ENCODE measurements around the gene OR1D5.
"Not testable (repeated sequence)": the region's sequence is repeated elsewhere in the genome, so short reads cannot be mapped to it uniquely, and the experiment has no call there.

Gene OR1D5

DNA sequence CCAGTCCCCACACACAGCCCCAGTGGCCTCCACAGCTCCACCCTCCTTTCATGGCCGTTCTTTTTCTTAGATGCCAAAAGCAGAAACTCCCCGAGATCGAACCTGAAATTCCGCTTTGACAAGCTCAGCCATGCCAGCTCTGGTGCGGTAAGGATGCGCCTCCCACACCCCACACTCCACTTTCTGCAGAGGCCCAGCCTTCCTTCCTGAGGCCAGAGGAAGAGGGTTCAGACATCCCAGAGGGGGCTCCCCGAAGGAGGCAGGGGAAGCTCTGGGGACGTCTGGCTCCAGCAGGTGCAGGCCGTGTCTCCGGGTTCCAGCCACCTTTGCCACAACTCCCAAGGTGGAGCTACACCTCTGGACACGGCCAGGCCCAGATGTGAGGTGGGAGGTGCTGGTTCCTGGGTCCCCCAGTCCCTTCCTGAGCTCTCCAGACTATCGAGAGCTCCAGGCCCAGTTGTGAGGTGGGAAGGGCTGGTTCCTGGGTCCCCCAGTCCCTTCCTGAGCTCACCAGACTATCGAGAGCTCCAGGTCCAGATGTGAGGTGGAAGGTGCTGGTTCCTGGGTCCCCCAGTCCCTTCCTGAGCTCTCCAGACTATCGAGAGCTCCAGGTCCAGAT, 32.4 kb downstream of the OR1D5 start:
- H3K4me3 ChIP-seq (ENCODE audit: low read length); H3K27ac ChIP-seq (ENCODE audit: low read depth, low read length); H3K9me3 ChIP-seq (ENCODE audit: insufficient read depth, low read depth, low read length); H3K9ac ChIP-seq (ENCODE audit: low read depth, low read length); H3K27me3 ChIP-seq (ENCODE audit: insufficient read depth, low read length); H3K4me1 ChIP-seq (ENCODE audit: insufficient read depth, low read length): not testable (repeated sequence)
- peaks cover 41% of the 10 kb centered on the region for H3K36me3 ChIP-seq (ENCODE audit: insufficient read depth, low read length)
- 96% methylated on average over 14 of the region's 14 CpGs for WGBS

DNA sequence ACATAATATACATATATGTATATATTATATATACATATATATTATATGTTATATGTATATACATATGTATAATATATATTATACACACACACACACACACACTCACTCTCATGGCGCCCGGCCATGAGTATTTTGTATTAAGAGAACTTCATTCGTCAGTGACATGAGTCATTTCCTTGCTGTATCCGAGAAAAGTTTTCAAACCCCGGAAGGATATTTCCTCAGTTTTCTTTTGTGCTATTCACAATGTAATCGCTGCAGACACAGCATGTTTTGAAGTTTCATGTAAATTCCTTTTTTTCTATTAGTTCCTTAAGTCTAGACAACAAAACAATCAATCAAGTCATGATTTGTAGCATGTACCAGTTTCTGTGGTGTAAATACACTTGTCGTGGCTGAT, 33.3 kb downstream of the OR1D5 start:
- peaks cover 41% of the 10 kb centered on the region for H3K36me3 ChIP-seq (ENCODE audit: insufficient read depth, low read length)

GRCh38 chr17:3029213-3029913, 34.0 kb downstream of the OR1D5 start:
- Histone ChIP-seq H3K4me1 (ENCODE audit: insufficient read depth, low read length) (no peaks in the 10 kb centered on the region), H3K36me3 (ENCODE audit: insufficient read depth, low read length) (peaks cover 43% of the 10 kb centered on the region), H3K9me3 (ENCODE audit: insufficient read depth, low read depth, low read length) (no peaks in the 10 kb centered on the region), H3K27ac (ENCODE audit: low read depth, low read length) (no peak overlapping the region), H3K9ac (ENCODE audit: low read depth, low read length) (no peak overlapping the region), H3K27me3 (ENCODE audit: insufficient read depth, low read length) (no peaks in the 10 kb centered on the region), H3K4me3 (ENCODE audit: low read length) (no peak overlapping the region)
- WGBS = 90% methylated on average over 19 of the region's 19 CpGs

More for the DNA sequence above, 33.3 kb downstream of the OR1D5 start:
- WGBS = 98% methylated on average over 7 of the region's 7 CpGs
- Histone ChIP-seq H3K9me3 (ENCODE audit: insufficient read depth, low read depth, low read length) (no peaks in the 10 kb centered on the region), H3K9ac (ENCODE audit: low read depth, low read length) (no peak overlapping the region), H3K27me3 (ENCODE audit: insufficient read depth, low read length) (no peaks in the 10 kb centered on the region), H3K4me3 (ENCODE audit: low read length) (no peak overlapping the region), H3K27ac (ENCODE audit: low read depth, low read length) (no peak overlapping the region), H3K4me1 (ENCODE audit: insufficient read depth, low read length) (no peaks in the 10 kb centered on the region)

GRCh38 chr17:3027786-3028532, 35.4 kb downstream of the OR1D5 start:
- Histone ChIP-seq H3K36me3 (ENCODE audit: insufficient read depth, low read length) (peaks cover 53% of the 10 kb centered on the region), H3K9me3 (ENCODE audit: insufficient read depth, low read depth, low read length) (peaks cover 4% of the 10 kb centered on the region; the same call in 1 of the 2 replicates), H3K27me3 (ENCODE audit: insufficient read depth, low read length) (no peaks in the 10 kb centered on the region), H3K9ac (ENCODE audit: low read depth, low read length) (no peak overlapping the region), H3K27ac (ENCODE audit: low read depth, low read length) (no peak overlapping the region), H3K4me1 (ENCODE audit: insufficient read depth, low read length) (no peaks in the 10 kb centered on the region), H3K4me3 (ENCODE audit: low read length) (no peak overlapping the region)
- 90% methylated on average over 18 of the region's 18 CpGs for WGBS

DNA sequence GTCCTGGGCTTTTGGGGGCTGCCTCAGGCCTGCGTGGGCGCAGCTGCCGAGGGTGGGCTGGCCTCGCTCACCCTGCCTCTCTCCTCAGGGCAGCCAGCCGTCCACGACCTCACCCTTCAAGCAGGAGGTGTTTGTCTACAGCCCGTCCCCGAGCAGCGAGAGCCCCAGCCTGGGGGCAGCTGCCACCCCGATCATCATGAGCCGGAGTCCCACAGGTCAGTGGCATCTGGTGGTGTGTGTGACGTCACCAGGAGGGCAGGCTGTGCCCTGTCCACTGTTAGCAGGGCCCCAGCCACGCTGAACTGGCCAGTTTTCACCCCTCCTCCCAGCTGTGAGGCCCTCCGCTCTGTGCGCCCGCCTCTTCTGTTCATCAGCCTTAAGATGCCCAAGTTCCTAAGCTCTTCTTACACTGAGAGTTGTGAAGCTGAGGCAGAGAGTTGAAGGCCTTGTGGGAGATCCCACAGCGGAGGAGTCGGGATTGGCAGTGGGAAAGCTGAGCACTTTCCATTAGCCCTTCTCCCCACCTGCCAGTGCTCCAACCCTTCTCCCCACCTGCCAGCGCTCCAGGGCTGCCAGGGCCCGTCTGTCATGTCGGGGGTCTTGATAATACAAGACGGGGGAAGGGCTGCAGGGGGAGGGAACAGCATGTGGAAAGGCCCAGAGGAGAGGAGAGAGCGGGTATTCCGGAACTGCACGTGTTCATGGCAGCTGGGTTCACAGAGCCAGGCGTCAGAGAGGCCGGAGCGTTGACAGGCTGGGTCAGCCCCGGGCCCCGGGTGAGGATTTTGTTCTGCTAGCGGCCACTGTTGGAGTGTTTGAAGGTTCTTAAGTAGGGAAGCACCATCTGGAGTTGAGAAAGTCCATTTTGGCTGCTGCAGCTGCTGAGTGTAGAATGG, 36.3 kb downstream of the OR1D5 start:
- Histone ChIP-seq H3K4me3 (ENCODE audit: low read length) (no peak overlapping the region), H3K27me3 (ENCODE audit: insufficient read depth, low read length) (no peaks in the 10 kb centered on the region), H3K36me3 (ENCODE audit: insufficient read depth, low read length) (peaks cover 56% of the 10 kb centered on the region), H3K9ac (ENCODE audit: low read depth, low read length) (no peak overlapping the region), H3K9me3 (ENCODE audit: insufficient read depth, low read depth, low read length) (peaks cover 10% of the 10 kb centered on the region; the same call in 1 of the 2 replicates), H3K4me1 (ENCODE audit: insufficient read depth, low read length) (no peaks in the 10 kb centered on the region), H3K27ac (ENCODE audit: low read depth, low read length) (no peak overlapping the region)
- 93% methylated on average over 31 of the region's 31 CpGs for WGBS

DNA sequence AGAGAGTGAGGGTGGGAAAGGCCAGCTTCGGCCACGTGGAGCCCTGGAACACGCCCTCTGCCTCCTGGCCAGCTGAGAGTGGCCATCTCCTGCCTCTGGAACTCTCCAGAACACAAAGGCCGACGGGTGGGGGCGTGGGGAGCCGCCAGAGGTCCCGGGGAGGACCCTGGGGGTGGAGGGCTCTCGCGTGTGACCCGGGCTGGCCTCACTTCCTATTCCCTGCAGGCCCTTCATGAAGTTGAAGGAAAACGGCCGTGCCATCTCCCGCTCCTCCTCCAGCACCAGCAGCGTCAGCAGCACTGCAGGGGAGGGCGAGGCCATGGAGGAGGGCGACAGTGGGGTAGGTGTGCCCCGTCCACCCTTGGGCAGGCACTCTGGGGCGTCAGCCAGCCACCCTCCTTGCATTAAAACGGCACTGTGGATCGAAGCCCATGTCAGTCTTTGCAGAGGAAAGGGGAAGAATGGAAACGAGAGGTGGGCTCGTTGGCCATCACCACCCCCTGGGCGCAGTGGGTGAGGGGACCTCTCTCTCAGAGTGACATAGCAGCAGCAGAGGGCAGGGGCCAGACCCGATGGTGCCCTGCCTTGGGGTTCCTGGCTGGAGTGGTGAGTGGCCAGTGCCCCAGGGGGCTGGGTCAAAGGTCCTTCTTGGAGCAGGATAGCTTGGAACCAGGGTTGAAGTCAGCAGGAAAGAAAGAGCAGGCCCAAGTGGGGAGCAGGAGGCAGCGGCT, 37.1 kb downstream of the OR1D5 start:
- H3K4me3 ChIP-seq (ENCODE audit: low read length) = no peak overlapping the region
- no peaks in the 10 kb centered on the region for H3K27me3 ChIP-seq (ENCODE audit: insufficient read depth, low read length)
- H3K4me1 ChIP-seq (ENCODE audit: insufficient read depth, low read length) = no peaks in the 10 kb centered on the region
- no peak overlapping the region for H3K27ac ChIP-seq (ENCODE audit: low read depth, low read length)
- H3K9ac ChIP-seq (ENCODE audit: low read depth, low read length) = no peak overlapping the region
- H3K9me3 ChIP-seq (ENCODE audit: insufficient read depth, low read depth, low read length) = peaks cover 16% of the 10 kb centered on the region; the same call in 1 of the 2 replicates
- peaks cover 62% of the 10 kb centered on the region for H3K36me3 ChIP-seq (ENCODE audit: insufficient read depth, low read length)
- WGBS = 91% methylated on average over 26 of the region's 26 CpGs

- H3K27ac ChIP-seq (ENCODE audit: low read depth, low read length) = no peak overlapping the region
- no peaks in the 10 kb centered on the region for H3K27me3 ChIP-seq (ENCODE audit: insufficient read depth, low read length)
- H3K4me3 ChIP-seq (ENCODE audit: low read length) = no peak overlapping the region
- H3K9me3 ChIP-seq (ENCODE audit: insufficient read depth, low read depth, low read length) = peaks cover 17% of the 10 kb centered on the region; the same call in 1 of the 2 replicates
- no peak overlapping the region for H3K9ac ChIP-seq (ENCODE audit: low read depth, low read length)
- H3K4me1 ChIP-seq (ENCODE audit: insufficient read depth, low read length) = no peaks in the 10 kb centered on the region
- peaks cover 63% of the 10 kb centered on the region for H3K36me3 ChIP-seq (ENCODE audit: insufficient read depth, low read length)
- WGBS = 95% methylated on average over 12 of the region's 17 CpGs
These were observed 37.8 kb downstream of the OR1D5 start for GRCh38 chr17:3025421-3026124.

DNA sequence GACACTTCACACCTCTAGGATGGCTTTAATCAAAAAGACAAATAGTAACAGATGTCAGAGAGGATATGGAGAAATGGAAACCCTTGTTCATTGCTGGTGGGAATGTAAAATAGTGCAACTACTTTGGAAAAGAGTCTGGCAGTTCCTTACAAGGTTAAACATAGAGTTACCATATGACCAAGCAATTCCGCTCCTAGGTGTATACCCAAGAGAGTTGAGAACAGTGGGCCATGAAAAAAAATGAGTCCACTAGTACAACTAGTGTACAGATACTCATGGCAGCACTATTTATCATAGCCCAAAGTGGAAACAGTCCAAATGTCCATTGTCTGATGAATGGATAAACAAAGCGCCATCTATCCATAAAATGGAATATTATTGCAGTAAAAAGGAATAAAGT, 39.1 kb downstream of the OR1D5 start:
- Histone ChIP-seq H3K27me3 (ENCODE audit: insufficient read depth, low read length) (no peaks in the 10 kb centered on the region), H3K4me3 (ENCODE audit: low read length) (no peak overlapping the region), H3K9ac (ENCODE audit: low read depth, low read length) (no peak overlapping the region), H3K4me1 (ENCODE audit: insufficient read depth, low read length) (no peaks in the 10 kb centered on the region), H3K36me3 (ENCODE audit: insufficient read depth, low read length) (peaks cover 63% of the 10 kb centered on the region), H3K9me3 (ENCODE audit: insufficient read depth, low read depth, low read length) (peaks cover 17% of the 10 kb centered on the region; the same call in 1 of the 2 replicates), H3K27ac (ENCODE audit: low read depth, low read length) (no peak overlapping the region)
- WGBS = 100% methylated on average over 1 of the region's 2 CpGs

DNA sequence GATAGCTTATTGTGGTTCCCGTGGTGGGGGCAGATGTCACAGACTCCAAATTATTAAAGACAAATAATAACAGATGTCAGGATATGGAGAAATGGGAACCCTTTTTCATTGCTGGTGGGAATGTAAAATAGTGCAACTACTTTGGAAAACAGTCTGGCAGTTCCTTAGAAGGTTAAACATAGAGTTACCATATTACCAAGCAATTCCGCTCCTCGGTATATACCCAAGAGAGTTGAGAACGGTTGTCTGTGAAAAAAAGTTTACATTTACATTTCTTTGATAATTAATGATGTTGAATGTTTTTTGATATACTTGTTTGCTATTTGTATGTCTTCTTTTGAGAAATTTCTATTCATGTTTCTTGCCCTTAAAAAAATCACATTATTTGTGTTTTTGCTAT, 41.2 kb downstream of the OR1D5 start:
- Histone ChIP-seq H3K27me3 (ENCODE audit: insufficient read depth, low read length) (no peaks in the 10 kb centered on the region), H3K4me3 (ENCODE audit: low read length) (no peak overlapping the region), H3K9me3 (ENCODE audit: insufficient read depth, low read depth, low read length) (peaks cover 17% of the 10 kb centered on the region; the same call in 1 of the 2 replicates), H3K36me3 (ENCODE audit: insufficient read depth, low read length) (peaks cover 63% of the 10 kb centered on the region), H3K4me1 (ENCODE audit: insufficient read depth, low read length) (no peaks in the 10 kb centered on the region), H3K9ac (ENCODE audit: low read depth, low read length) (no peak overlapping the region), H3K27ac (ENCODE audit: low read depth, low read length) (no peak overlapping the region)
- 100% methylated on average over 1 of the region's 4 CpGs for WGBS

- no peaks in the 10 kb centered on the region for H3K27me3 ChIP-seq (ENCODE audit: insufficient read depth, low read length)
- H3K4me1 ChIP-seq (ENCODE audit: insufficient read depth, low read length) = no peaks in the 10 kb centered on the region
- 97% methylated on average over 16 of the region's 16 CpGs for whole genome bisulfite sequencing
- no peak overlapping the region for H3K27ac ChIP-seq (ENCODE audit: low read depth, low read length)
- no peak overlapping the region for H3K4me3 ChIP-seq (ENCODE audit: low read length)
- no peak overlapping the region for H3K9ac ChIP-seq (ENCODE audit: low read depth, low read length)
- H3K36me3 ChIP-seq (ENCODE audit: insufficient read depth, low read length) = peaks cover 67% of the 10 kb centered on the region
- H3K9me3 ChIP-seq (ENCODE audit: insufficient read depth, low read depth, low read length) = peaks cover 17% of the 10 kb centered on the region; the same call in 1 of the 2 replicates
These were observed 43.0 kb downstream of the OR1D5 start for GRCh38 chr17:3020381-3020780.
